ENCODE measurements around the gene HSPA9. TPM values are rescaled to one million over a fixed set of nuclear protein-coding genes. Genes with fewer than 3 reads are reported as not detected.

Gene HSPA9
- polyA plus RNA-seq, 4 donors, result 302 to 349 (median 343) TPM

DNA sequence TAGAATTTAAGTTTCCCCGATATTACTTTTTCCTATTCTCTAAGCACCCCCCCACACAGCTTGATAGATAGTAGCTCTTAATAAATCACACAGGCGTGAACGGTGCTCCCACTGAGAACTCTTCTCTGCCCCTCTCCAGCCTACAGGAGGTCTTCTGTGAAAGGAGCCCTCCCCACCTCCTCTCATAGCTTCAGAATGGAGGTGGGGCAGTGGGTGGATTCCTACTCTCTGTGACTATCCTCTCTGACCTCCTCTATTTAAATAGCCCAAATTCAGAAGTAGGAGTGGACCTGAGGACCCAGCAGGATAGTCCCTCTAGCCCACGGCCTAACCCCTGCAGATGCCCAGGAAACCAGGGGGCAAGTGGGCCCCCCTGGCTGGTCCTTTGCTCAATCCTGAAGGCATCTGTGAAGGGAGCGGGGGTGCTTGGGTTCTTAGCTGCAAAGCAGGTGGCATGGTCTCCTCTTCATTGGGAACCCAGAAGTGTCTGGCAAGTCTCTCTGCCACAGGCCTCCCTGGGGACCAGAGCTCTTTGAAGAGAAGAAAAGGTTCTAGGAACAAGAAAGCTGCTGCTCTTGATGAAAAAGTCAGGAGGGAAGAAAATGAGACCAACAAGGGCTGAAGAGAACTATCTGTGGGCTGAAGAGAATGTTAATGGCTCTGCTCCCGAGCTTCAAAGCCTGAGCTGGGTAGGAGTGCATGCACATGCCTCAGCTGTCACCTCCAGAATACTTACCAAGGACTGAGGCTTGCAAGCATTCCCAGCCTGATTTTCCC is 21.1 kb upstream of the HSPA9 start:
- DNase-seq (ENCODE audit: low read depth in 4 of 4, low spot score in 3 of 4), result no peak

DNA sequence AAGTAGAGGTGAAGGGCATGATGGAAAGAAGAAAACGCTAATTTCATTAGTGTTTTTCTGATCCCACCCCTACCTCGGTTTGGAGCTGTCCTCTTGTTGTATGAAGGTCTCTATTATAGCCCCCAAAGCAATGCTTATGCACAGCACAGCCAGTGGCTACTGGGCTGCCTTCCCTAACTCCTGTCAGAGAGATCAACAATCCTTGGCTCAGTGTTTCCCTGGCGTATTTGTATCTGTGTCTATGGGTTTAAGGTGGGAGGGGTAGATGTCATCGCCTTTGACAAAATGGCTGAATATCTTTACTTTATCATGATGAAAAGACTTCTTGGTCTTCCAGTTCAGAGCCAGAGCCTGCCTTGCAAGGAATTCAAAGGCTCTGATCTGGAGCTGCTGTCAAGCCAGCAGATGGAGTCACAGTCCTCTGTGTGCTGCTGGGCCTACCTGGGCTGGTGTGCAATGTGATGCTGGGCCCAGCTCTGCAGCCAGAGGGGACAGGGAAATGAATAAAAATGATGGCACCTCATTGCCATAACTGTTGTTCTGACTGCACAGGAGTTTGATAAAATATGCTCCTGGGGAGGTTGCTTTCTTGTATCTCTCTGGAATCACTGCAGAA is 20.1 kb upstream of the HSPA9 start:
- DNase-seq (ENCODE audit: low read depth in 4 of 4, low spot score in 3 of 4), result no peak

GRCh38 chr5:138594305-138595058 is 19.3 kb upstream of the HSPA9 start:
- DNase-seq (ENCODE audit: low read depth in 4 of 4, low spot score in 3 of 4), result no peak

DNA sequence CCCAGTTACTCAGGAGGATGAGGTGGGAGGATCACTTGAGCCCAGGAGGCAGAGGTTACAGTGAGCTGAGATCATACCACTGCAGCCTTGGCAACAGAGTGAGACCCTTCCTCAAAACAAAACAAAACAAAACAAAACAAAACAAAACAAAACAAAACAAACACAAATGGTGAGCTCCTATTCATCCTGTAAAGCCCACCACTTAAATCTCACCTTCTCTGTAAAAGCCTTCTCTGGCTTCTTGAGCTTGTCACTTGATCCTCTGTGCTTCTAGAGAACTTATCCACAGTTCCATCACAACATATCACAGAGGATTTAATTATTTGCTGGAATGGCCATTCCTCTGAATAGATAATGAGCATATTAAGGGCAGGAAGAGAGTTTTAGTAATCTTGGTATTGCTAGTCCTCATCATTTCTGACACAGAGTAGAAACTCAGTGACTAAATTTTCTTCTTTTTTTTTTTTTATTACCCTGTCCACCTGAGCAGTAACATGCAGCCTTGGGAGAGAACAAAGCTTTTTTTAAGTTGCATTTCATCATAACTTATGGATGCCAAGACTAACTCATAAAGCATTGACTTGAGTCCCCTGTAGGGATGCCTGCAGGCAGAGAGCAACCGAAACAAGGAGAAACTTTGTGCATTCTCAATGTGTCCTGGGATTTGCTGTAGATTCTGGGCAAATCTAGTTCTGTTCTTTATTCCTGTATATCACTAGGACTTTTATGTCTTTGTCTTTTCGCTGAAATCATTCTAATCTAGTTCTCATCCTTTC is 13.0 kb upstream of the HSPA9 start:
- DNase-seq (ENCODE audit: low read depth in 4 of 4, low spot score in 3 of 4), result no peak

DNA sequence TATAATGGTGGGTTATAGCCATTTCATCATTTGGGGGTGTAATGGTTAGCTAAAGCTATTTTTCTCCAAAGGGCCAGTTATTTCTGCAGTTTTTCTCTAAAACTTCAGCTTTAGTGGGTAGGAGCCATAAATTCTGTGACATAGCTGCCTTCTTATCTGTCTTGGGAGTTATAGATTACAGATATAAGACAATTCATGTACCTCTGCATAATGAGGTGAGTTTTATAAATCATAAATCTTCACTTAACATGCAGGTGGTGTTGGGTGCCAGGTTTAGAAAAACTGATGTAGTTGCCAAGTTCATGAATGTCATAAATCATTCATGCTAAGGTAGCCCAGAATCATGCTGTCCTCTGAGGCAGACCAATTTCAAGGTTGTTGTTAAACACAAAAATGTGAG is 10.0 kb upstream of the HSPA9 start:
- no peak for DNase-seq (ENCODE audit: low read depth in 4 of 4, low spot score in 3 of 4)

DNA sequence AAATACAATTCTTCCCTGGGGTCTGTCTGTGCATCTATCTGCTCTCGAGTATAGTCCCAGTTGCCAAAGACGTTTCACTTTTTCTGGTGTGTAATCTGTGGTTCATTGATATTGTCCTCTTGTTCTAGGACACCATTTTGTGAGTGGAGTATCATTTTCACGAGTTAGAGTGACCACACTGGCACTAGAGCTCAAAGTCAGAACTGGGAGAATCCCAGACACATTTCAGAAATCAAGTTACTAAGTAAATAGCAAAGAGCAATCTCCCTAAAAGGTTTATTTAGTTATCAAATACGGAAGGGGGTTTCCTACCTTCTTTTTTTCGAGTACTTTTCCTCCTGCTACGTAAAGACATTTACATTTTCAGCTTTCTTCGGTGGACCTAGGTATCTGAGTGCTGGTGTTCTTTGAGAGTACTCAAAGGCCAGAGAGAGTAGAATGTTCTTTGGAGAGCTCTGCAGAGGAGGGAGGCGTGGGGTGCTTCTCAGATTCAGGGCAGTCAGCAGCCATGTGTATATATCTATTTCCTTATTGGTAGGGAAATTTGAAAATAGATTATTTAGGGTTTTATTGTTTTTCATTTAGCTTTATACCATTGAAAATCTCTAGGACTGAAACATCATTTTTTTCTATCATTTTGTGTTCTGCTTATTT is 8.9 kb upstream of the HSPA9 start:
- DNase-seq (ENCODE audit: low read depth in 4 of 4, low spot score in 3 of 4), result no peak

GRCh38 chr5:138582959-138583358 is 7.8 kb upstream of the HSPA9 start:
- DNase-seq (ENCODE audit: low read depth in 4 of 4, low spot score in 3 of 4), result no peak

- no peak for DNase-seq (ENCODE audit: low read depth in 4 of 4, low spot score in 3 of 4)
These were observed 5.6 kb upstream of the HSPA9 start for GRCh38 chr5:138580777-138581176.

GRCh38 chr5:138580001-138580400 is 4.8 kb upstream of the HSPA9 start:
- no peak for DNase-seq (ENCODE audit: low read depth in 4 of 4, low spot score in 3 of 4)

GRCh38 chr5:138579517-138579863 is 4.3 kb upstream of the HSPA9 start:
- no peak for DNase-seq (ENCODE audit: low read depth in 4 of 4, low spot score in 3 of 4)

GRCh38 chr5:138577452-138577851 is 2.3 kb upstream of the HSPA9 start:
- DNase-seq (ENCODE audit: low read depth in 4 of 4, low spot score in 3 of 4), result no peak

- no peak for DNase-seq (ENCODE audit: low read depth in 4 of 4, low spot score in 3 of 4)
These were observed 432 bp downstream of the HSPA9 start for GRCh38 chr5:138574744-138575193.

- no peak for DNase-seq (ENCODE audit: low read depth in 4 of 4, low spot score in 3 of 4)
These were observed 1.1 kb downstream of the HSPA9 start for GRCh38 chr5:138573949-138574670.

DNA sequence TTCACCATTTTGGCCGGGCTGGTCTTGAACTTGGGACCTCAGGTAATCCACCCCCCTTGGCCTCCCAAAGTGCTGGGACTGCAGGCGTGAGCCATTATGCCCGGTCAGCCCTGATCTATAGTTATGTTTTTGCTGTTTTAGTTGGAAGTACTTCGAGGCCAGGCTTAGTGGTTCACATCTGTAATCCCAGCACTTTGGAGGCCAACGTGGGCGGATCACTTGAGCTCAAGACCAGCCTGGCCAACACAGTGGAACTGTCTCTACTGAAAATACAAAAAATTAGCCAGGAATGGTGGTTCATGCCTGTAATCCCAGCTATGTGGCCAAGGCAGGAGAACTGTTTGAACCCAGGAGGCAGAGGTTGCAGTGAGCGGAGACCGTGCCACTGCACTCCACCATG is 2.0 kb downstream of the HSPA9 start:
- DNase-seq (ENCODE audit: low read depth in 4 of 4, low spot score in 3 of 4), result no peak

- DNase-seq (ENCODE audit: low read depth in 4 of 4, low spot score in 3 of 4), result no peak
These were observed 4.3 kb downstream of the HSPA9 start for GRCh38 chr5:138570871-138571270.

DNA sequence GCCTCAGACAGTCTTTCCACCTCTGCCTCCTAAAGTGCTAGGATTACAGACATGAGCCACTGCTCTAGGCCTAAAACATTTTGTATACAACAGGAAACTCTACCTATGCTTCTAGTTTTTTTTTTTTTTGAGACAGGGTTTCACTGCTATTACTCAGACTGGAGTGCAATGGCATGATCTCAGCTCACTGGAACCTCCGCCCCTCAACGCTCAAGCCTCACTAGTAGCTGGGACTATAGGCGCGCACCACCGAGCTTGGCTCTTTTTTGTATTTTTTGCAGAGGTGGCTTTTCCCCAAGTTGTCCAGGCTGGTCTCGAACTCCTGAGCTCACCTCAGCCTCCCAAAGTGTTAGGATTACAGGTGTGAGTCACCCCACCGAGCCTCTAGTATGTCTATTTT is 5.4 kb downstream of the HSPA9 start:
- no peak for DNase-seq (ENCODE audit: low read depth in 4 of 4, low spot score in 3 of 4)

GRCh38 chr5:138568061-138568824 is 7.0 kb downstream of the HSPA9 start:
- DNase-seq (ENCODE audit: low read depth in 4 of 4, low spot score in 3 of 4), result no peak

DNA sequence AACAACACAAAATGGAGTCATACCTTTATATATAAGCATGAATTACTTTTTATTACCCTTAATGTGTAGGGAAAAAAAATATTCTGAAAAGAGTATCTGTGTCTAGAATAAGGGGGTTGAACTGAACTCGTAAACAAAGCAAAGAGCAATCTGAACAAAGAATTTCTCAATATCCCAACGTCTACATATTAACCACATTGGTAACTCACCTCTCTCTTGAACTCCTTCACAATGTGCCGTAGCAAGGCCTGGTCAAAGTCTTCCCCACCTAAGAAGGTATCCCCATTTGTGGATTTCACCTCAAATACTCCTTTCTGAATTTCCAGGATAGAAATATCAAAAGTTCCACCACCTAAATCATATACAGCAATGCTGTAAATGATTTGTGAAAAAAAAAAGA is 8.4 kb downstream of the HSPA9 start:
- DNase-seq (ENCODE audit: low read depth in 4 of 4, low spot score in 3 of 4), result no peak

Measured in right renal pelvis (tissue), 4 donors.